H9 (cell line): ENCODE data around the gene EPHB2. TPM values are rescaled to one million over a fixed set of nuclear protein-coding genes. Genes with fewer than 3 reads are reported as not detected.

Source experiments
- DNase-seq: peaks from one replicate; pipeline ENCODE4 v3.0.0-alpha.2; 2017
- H2AFZ ChIP-seq: one replicate; pipeline ENCODE4 v1.6.1; 2013; ENCODE audit warnings: mild to moderate bottlenecking, low read length, control low read depth, moderate library complexity
- H2AK5ac ChIP-seq: 2 replicates; pipeline ENCODE4 v1.6.1; 2013; ENCODE audit warnings: low read length, control low read depth, mixed read lengths; ENCODE audit not compliant: insufficient read length
- H2BK120ac ChIP-seq: one replicate; pipeline ENCODE4 v1.6.1; 2013; ENCODE audit warnings: low read depth, mild to moderate bottlenecking, low read length, control low read depth, inconsistent platforms; ENCODE audit not compliant: poor library complexity, severe bottlenecking
- H2BK12ac ChIP-seq: 2 replicates; pipeline ENCODE4 v1.6.1; 2013; ENCODE audit warnings: low read length, control low read depth, mixed read lengths, low read depth; ENCODE audit not compliant: insufficient read length
- H2BK15ac ChIP-seq: 2 replicates; pipeline ENCODE4 v1.6.1; 2013; ENCODE audit warnings: low read depth, low read length, control low read depth
- H2BK20ac ChIP-seq: one replicate; pipeline ENCODE4 v1.6.1; 2013; ENCODE audit warnings: low read depth, mild to moderate bottlenecking, low read length, control low read depth, inconsistent platforms; ENCODE audit not compliant: poor library complexity, severe bottlenecking
- H2BK5ac ChIP-seq: 2 replicates; pipeline ENCODE4 v1.6.1; 2013; ENCODE audit warnings: low read length, control low read depth, mixed read lengths; ENCODE audit not compliant: insufficient read length
- H3K14ac ChIP-seq: 2 replicates; pipeline ENCODE4 v1.6.1; 2013; ENCODE audit warnings: low read length, control low read depth; ENCODE audit not compliant: insufficient read depth
- H3K18ac ChIP-seq: 2 replicates; pipeline ENCODE4 v1.6.1; 2013; ENCODE audit warnings: low read depth, mild to moderate bottlenecking, mixed read lengths, low read length, control low read depth; ENCODE audit not compliant: insufficient read length
- H3K23ac ChIP-seq: 2 replicates; pipeline ENCODE4 v1.6.1; 2013; ENCODE audit warnings: low read length, control low read depth, mixed read lengths, low read depth; ENCODE audit not compliant: insufficient read length
- H3K23me2 ChIP-seq: 2 replicates; pipeline ENCODE4 v1.6.1; 2013; ENCODE audit warnings: low read depth, mild to moderate bottlenecking, mixed read lengths, low read length, control low read depth; ENCODE audit not compliant: insufficient read length, poor library complexity, severe bottlenecking
- H3K27ac ChIP-seq: 2 replicates; pipeline ENCODE4 v1.5.1; 2013; ENCODE audit warnings: low read length, control low read depth, mixed read lengths, low read depth; ENCODE audit not compliant: insufficient read length
- H3K27me3 ChIP-seq: 2 replicates; pipeline ENCODE4 v1.6.1; 2013; ENCODE audit warnings: low read length, control low read depth, inconsistent platforms; ENCODE audit not compliant: insufficient read depth
- H3K4ac ChIP-seq: 2 replicates; pipeline ENCODE4 v1.6.1; 2013; ENCODE audit warnings: low read depth, mild to moderate bottlenecking, control low read depth, inconsistent platforms, low read length, moderate library complexity
- H3K4me1 ChIP-seq: 2 replicates; pipeline ENCODE4 v1.6.1; 2013; ENCODE audit warnings: low read length, control low read depth, inconsistent platforms; ENCODE audit not compliant: insufficient read depth
- H3K4me2 ChIP-seq: 2 replicates; pipeline ENCODE4 v1.6.1; 2013; ENCODE audit warnings: low read length, control low read depth, mixed read lengths; ENCODE audit not compliant: insufficient read length, insufficient read depth
- H3K56ac ChIP-seq: 2 replicates; pipeline ENCODE4 v1.6.1; 2013; ENCODE audit warnings: low read depth, mild to moderate bottlenecking, mixed read lengths, low read length, control low read depth; ENCODE audit not compliant: insufficient read length
- H3K79me1 ChIP-seq: 2 replicates; pipeline ENCODE4 v1.6.1; 2013; ENCODE audit warnings: low read depth, mild to moderate bottlenecking, moderate library complexity, low read length, control low read depth, inconsistent platforms; ENCODE audit not compliant: insufficient read depth, poor library complexity, severe bottlenecking
- H3K79me2 ChIP-seq: 2 replicates; pipeline ENCODE4 v1.6.1; 2013; ENCODE audit warnings: low read length, control low read depth, inconsistent platforms; ENCODE audit not compliant: insufficient read depth
- H3K9ac ChIP-seq: 2 replicates; pipeline ENCODE4 v1.6.1; 2013; ENCODE audit warnings: low read length, control low read depth, mixed read lengths; ENCODE audit not compliant: insufficient read length; ENCODE audit errors: extremely low read depth
- H3K9me3 ChIP-seq: one replicate; pipeline ENCODE4 v1.6.1; 2013; ENCODE audit warnings: low read depth, low read length, inconsistent platforms; ENCODE audit not compliant: control insufficient read depth
- H3T11ph ChIP-seq: one replicate; pipeline ENCODE4 v1.6.1; 2013; ENCODE audit warnings: mild to moderate bottlenecking, low read length, control low read depth, inconsistent platforms
- H4K20me1 ChIP-seq: one replicate; pipeline ENCODE4 v1.6.1; 2013; ENCODE audit not compliant: control insufficient read depth, insufficient read length, insufficient read depth
- H4K5ac ChIP-seq: 2 replicates; pipeline ENCODE4 v1.6.1; 2013; ENCODE audit warnings: low read depth, mild to moderate bottlenecking, mixed read lengths, low read length, control low read depth; ENCODE audit not compliant: insufficient read length
- H4K8ac ChIP-seq: replicated peaks from 2 replicates; pipeline ENCODE4 v1.6.1; 2013; ENCODE audit warnings: low read length, control low read depth, mixed read lengths, low read depth; ENCODE audit not compliant: insufficient read length
- H4K91ac ChIP-seq: 2 replicates; pipeline ENCODE4 v1.6.1; 2013; ENCODE audit warnings: low read depth, mild to moderate bottlenecking, moderate library complexity, mixed read lengths, low read length, control low read depth; ENCODE audit not compliant: insufficient read length
- H3K27ac Mint-ChIP-seq, 3 experiments: 2 replicates in 2 of 3; 3 replicates in 1 of 3; pipeline ENCODE4 v1.8.0; 2020 to 2021; ENCODE audit warnings: mixed read lengths in 3 of 3, mild to moderate bottlenecking in 1 of 3, moderate library complexity in 1 of 3
- H3K27me3 Mint-ChIP-seq: 2 replicates; pipeline ENCODE4 v1.8.0; 2021; ENCODE audit warnings: low read depth, mild to moderate bottlenecking, moderate library complexity, mixed read lengths
- H3K36me3 Mint-ChIP-seq, 3 experiments: 2 replicates in 2 of 3; 3 replicates in 1 of 3; pipeline ENCODE4 v1.8.0; 2020 to 2021; ENCODE audit warnings: low read depth in 3 of 3, mixed read lengths in 3 of 3; ENCODE audit not compliant: insufficient read depth in 1 of 3
- H3K4me1 Mint-ChIP-seq, 2 experiments: 2 replicates each; pipeline ENCODE4 v1.8.0; 2020; ENCODE audit warnings: mixed read lengths in 2 of 2
- H3K4me3 Mint-ChIP-seq, 2 experiments: 2 replicates in 1 of 2; 3 replicates in 1 of 2; pipeline ENCODE4 v1.8.0; 2020 to 2021; ENCODE audit warnings: mild to moderate bottlenecking in 2 of 2, mixed read lengths in 2 of 2, moderate library complexity in 1 of 2
- H3K9me3 Mint-ChIP-seq, 2 experiments: 2 replicates in 1 of 2; 3 replicates in 1 of 2; pipeline ENCODE4 v1.8.0; 2020; ENCODE audit warnings: mild to moderate bottlenecking in 2 of 2, mixed read lengths in 2 of 2, moderate library complexity in 1 of 2
- WGBS: extraction: QIAGEN DNeasy Blood & Tissue Kit; methylation state at CpG from one replicate; pipeline ENCODE4 v1.1.7; 2013; ENCODE audit warnings: missing lambda C conversion rate, low lambda C conversion rate, mixed read lengths; ENCODE audit not compliant: insufficient read length; ENCODE audit errors: extremely low coverage; 5-methylcytosine and 5-hydroxymethylcytosine counted together
- total RNA-seq: library from RNA; stranded (reverse); gene quantifications from 2 replicates; pipeline ENCODE4 v1.2.1, GENCODE V29; 2021
- TF ChIP-seq, protein P1 (sequence below): fragments of 200-600 bp; sonication (generic); conservative IDR thresholded peaks from 3 replicates; pipeline ENCODE4 v1.8.0; 2021; ENCODE audit warnings: antibody characterized with exemption, mild to moderate bottlenecking

EPHB2 gene
- total RNA-seq, 1 experiment from 2014 or later, result 9.5 TPM

DNA sequence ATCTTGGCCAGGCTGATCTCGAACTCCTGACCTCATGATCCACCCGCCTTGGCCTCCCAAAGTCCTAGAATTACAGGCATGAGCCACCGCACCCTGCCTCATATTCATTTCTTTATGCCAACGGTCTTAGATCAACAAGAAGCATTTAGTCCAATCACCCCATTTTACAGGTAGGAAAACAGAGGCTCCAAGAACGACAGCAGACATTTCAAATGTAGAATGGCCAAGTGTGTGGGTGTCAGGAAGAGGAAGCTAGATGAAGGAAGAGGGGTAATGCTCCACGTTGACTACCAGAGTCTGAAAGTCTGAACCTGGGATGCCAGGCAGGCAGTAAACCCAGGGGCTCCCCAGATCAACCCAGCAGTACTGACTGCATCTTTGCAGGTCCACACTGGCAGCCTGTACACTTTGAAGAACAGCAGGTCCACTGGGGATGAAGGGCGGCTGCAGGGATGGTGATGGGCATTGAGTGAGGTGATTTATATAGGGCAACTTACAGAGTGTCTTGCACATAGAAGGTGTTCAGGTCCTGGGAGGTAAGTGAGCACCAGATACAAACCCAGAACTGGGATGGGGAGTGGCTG is 120.2 kb downstream of the EPHB2 start:
- Histone ChIP-seq H2AFZ (no peak overlapping the region), H4K91ac (no peak overlapping the region), H2BK20ac (no peak overlapping the region), H3K4me1 (peaks cover 4% of the 10 kb centered on the region; the same call in 1 of the 2 replicates), H3K9me3 (no peaks in the 10 kb centered on the region), H3K23ac (no peak overlapping the region), H3K18ac (no peak overlapping the region), H3K27ac (no peak overlapping the region), H2AK5ac (no peak overlapping the region), H2BK15ac (no peak overlapping the region), H3K4ac (no peak overlapping the region), H3K9ac (no peak overlapping the region), H3K79me1 (no peaks in the 10 kb centered on the region), H3K14ac (no peak overlapping the region), H3T11ph (no peak overlapping the region), H2BK5ac (no peak overlapping the region), H4K5ac (no peak overlapping the region), H4K20me1 (no peaks in the 10 kb centered on the region), H2BK12ac (no peak overlapping the region), H3K79me2 (no peaks in the 10 kb centered on the region), H3K27me3 (no peaks in the 10 kb centered on the region), H3K23me2 (no peaks in the 10 kb centered on the region), H3K4me2 (no peak overlapping the region), H3K56ac (no peak overlapping the region), H2BK120ac (no peak overlapping the region), H4K8ac (no peak overlapping the region)
- H3K4me1 Mint-ChIP-seq, result peaks cover 33 to 40% of the 10 kb centered on the region in 2 experiments
- DNase-seq, result no peak
- no peaks in the 10 kb centered on the region; the same call in 1 of the 2 replicates for H3K27me3 Mint-ChIP-seq
- no peaks in the 10 kb centered on the region for H3K9me3 Mint-ChIP-seq
- no peak overlapping the region for H3K4me3 Mint-ChIP-seq
- H3K36me3 Mint-ChIP-seq, result no peaks in the 10 kb centered on the region
- peak overlapping the region in 1 of 3 experiments; percentile 54; a peak in 1 of 7 replicates for H3K27ac Mint-ChIP-seq
- TF ChIP-seq, protein P1, sequence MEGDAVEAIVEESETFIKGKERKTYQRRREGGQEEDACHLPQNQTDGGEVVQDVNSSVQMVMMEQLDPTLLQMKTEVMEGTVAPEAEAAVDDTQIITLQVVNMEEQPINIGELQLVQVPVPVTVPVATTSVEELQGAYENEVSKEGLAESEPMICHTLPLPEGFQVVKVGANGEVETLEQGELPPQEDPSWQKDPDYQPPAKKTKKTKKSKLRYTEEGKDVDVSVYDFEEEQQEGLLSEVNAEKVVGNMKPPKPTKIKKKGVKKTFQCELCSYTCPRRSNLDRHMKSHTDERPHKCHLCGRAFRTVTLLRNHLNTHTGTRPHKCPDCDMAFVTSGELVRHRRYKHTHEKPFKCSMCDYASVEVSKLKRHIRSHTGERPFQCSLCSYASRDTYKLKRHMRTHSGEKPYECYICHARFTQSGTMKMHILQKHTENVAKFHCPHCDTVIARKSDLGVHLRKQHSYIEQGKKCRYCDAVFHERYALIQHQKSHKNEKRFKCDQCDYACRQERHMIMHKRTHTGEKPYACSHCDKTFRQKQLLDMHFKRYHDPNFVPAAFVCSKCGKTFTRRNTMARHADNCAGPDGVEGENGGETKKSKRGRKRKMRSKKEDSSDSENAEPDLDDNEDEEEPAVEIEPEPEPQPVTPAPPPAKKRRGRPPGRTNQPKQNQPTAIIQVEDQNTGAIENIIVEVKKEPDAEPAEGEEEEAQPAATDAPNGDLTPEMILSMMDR, result no peak
- WGBS, result no CpG with 5 or more reads among the region's 7 CpGs
